ENCODE results near the gene GLIS1. TPM values are rescaled to one million over a fixed set of nuclear protein-coding genes. Genes with fewer than 3 reads are reported as not detected.

GLIS1 gene
- total and polyA plus RNA-seq, 5 donors from 2014 or later, result not detected

DNA sequence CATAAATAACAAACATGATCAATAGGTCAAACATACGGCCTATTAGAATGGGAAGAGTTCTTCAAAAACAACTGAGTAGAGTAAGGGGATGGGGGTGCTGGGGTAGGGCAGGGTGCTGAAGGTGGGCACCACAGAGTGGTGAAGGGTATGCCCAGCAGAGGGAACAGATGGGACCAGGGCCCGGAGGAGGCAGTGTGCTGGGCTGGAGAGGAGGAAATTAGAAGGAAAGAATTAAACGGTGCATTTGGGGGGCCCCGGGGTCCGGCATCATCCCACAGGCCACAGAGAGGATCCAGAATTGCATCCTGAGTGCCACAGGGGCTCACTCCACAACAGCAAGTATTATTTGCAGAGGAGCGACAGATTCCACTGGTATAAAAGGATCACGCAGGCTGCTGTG, 94.5 kb downstream of the GLIS1 start:
- Histone ChIP-seq H3K9me3 (ENCODE audit: control insufficient read depth in 2 of 2, low read length in 2 of 2) (no peaks in the 10 kb centered on the region), H3K27ac (ENCODE audit: insufficient read depth, low read length, poor library complexity, severe bottlenecking) (no peak overlapping the region), H3K4me3 (ENCODE audit: low read depth, low read length) (no peak overlapping the region), H3K27me3 (ENCODE audit: control insufficient read depth, insufficient read depth, low read length) (no peaks in the 10 kb centered on the region), H3K4me1 (ENCODE audit: control insufficient read depth, insufficient read depth, low read length, poor library complexity, severe bottlenecking) (no peaks in the 10 kb centered on the region), H3K36me3 (ENCODE audit: control insufficient read depth, insufficient read depth, low read length) (no peaks in the 10 kb centered on the region)
- Mint-ChIP-seq H3K4me3 (no peak overlapping the region), H3K9me3 (peaks cover 0 to 2% (median 0%) of the 10 kb centered on the region in 7 donors), H3K27me3 (peaks cover 13% of the 10 kb centered on the region), H3K4me1 (no peaks in the 10 kb centered on the region), H3K27ac (no peak overlapping the region), H3K36me3 (no peaks in the 10 kb centered on the region)
- ATAC-seq (ENCODE audit: low read depth in 2 of 2) (no peak), DNase-seq (no peak)

- H3K4me3 ChIP-seq (ENCODE audit: low read depth, low read length), result no peak overlapping the region
- Mint-ChIP-seq H3K27ac (no peak overlapping the region), H3K9me3 (peaks cover 0 to 2% (median 0%) of the 10 kb centered on the region in 7 donors), H3K36me3 (no peaks in the 10 kb centered on the region), H3K27me3 (peaks cover 13% of the 10 kb centered on the region), H3K4me1 (no peaks in the 10 kb centered on the region), H3K4me3 (no peak overlapping the region)
- no peak overlapping the region for H3K27ac ChIP-seq (ENCODE audit: insufficient read depth, low read length, poor library complexity, severe bottlenecking)
- H3K27me3 ChIP-seq (ENCODE audit: control insufficient read depth, insufficient read depth, low read length), result no peaks in the 10 kb centered on the region
- H3K9me3 ChIP-seq (ENCODE audit: control insufficient read depth in 2 of 2, low read length in 2 of 2), result no peaks in the 10 kb centered on the region
- DNase-seq, result no peak
- no peaks in the 10 kb centered on the region for H3K36me3 ChIP-seq (ENCODE audit: control insufficient read depth, insufficient read depth, low read length)
- no peaks in the 10 kb centered on the region for H3K4me1 ChIP-seq (ENCODE audit: control insufficient read depth, insufficient read depth, low read length, poor library complexity, severe bottlenecking)
- ATAC-seq (ENCODE audit: low read depth in 2 of 2), result no peak
Measured at GRCh38 chr1:53643881-53644390, 95.0 kb downstream of the GLIS1 start.

DNA sequence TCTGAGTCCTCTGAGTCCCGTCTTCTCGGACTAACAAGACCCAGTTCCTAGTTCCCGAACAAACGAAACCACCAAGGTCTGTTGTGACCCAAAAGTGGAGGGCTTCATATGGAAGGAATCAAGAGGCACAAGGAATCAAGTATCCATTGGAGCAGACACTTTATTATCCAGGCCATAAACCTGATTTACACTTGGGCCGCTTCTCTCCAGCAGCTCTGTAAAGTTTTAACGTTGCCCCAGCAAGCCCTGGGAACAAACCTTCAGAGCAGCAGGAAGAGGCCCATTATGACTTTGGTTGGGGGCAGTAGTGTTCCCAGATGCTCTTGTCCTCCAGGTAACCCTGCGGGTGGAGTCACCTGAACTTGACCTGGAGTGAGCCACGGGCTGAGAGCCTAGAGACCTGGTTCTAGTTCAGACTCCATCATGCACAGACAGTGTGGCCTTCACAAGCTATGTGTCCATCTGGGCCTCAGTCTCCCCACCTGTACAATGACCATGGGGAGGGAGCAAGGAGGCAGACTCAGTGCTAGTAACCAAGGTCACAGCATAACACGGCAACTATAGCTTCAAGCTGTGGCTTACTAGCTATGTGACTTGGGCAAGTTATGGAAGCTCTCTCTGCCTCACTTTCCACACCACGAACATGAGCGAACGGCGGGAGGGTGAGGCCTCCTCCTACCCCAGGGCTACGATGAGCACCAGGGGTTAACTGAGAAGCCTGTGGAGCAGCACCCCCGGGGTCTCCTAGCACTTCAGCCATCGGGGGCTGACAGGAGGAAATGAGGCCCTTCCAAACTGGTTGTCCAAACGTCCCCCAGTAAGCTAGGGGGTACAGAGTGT, 95.7 kb downstream of the GLIS1 start:
- Mint-ChIP-seq H3K9me3 (peaks cover 0 to 2% (median 0%) of the 10 kb centered on the region in 7 donors), H3K27ac (no peak overlapping the region), H3K4me3 (no peak overlapping the region), H3K4me1 (no peaks in the 10 kb centered on the region), H3K27me3 (peaks cover 9% of the 10 kb centered on the region), H3K36me3 (no peaks in the 10 kb centered on the region)
- Histone ChIP-seq H3K27me3 (ENCODE audit: control insufficient read depth, insufficient read depth, low read length) (no peaks in the 10 kb centered on the region), H3K4me3 (ENCODE audit: low read depth, low read length) (no peak overlapping the region), H3K4me1 (ENCODE audit: control insufficient read depth, insufficient read depth, low read length, poor library complexity, severe bottlenecking) (no peaks in the 10 kb centered on the region), H3K36me3 (ENCODE audit: control insufficient read depth, insufficient read depth, low read length) (no peaks in the 10 kb centered on the region), H3K27ac (ENCODE audit: insufficient read depth, low read length, poor library complexity, severe bottlenecking) (no peak overlapping the region), H3K9me3 (ENCODE audit: control insufficient read depth in 2 of 2, low read length in 2 of 2) (no peaks in the 10 kb centered on the region)
- DNase-seq, result no peak
- no peak for ATAC-seq (ENCODE audit: low read depth in 2 of 2)

DNA sequence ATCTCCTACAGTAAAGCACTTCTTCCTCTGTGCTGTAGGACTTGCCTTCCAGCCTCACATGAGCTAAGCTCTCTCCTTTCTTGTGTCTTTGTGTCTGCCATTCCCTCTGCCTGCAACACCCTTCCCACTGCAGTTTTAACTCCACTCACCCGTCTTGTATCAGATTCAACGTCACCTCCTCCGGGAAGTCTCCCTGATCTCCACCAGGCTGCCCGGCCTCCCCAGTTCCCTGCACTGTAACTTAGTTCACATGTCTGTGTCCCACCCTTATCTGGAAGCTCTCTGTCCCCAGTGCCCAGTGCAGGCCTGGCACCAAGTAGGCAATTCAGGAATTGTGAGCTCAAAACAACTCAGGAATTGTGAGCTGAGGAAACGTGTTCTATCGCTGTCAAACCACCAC, 96.4 kb downstream of the GLIS1 start:
- H3K4me3 ChIP-seq (ENCODE audit: low read depth, low read length), result no peak overlapping the region
- DNase-seq, result no peak
- no peak overlapping the region for H3K27ac ChIP-seq (ENCODE audit: insufficient read depth, low read length, poor library complexity, severe bottlenecking)
- no peaks in the 10 kb centered on the region for H3K36me3 Mint-ChIP-seq
- no peaks in the 10 kb centered on the region for H3K27me3 ChIP-seq (ENCODE audit: control insufficient read depth, insufficient read depth, low read length)
- H3K4me1 Mint-ChIP-seq, result no peaks in the 10 kb centered on the region
- no peaks in the 10 kb centered on the region for H3K9me3 ChIP-seq (ENCODE audit: control insufficient read depth in 2 of 2, low read length in 2 of 2)
- no peaks in the 10 kb centered on the region for H3K36me3 ChIP-seq (ENCODE audit: control insufficient read depth, insufficient read depth, low read length)
- H3K27ac Mint-ChIP-seq, result no peak overlapping the region
- no peak for ATAC-seq (ENCODE audit: low read depth in 2 of 2)
- no peaks in the 10 kb centered on the region for H3K4me1 ChIP-seq (ENCODE audit: control insufficient read depth, insufficient read depth, low read length, poor library complexity, severe bottlenecking)
- H3K27me3 Mint-ChIP-seq, result peaks cover 8% of the 10 kb centered on the region
- H3K4me3 Mint-ChIP-seq, result no peak overlapping the region
- H3K9me3 Mint-ChIP-seq, result peaks cover 0 to 2% (median 0%) of the 10 kb centered on the region in 7 donors

- ATAC-seq (ENCODE audit: low read depth in 2 of 2) (no peak), DNase-seq (no peak)
- Histone ChIP-seq H3K27ac (ENCODE audit: insufficient read depth, low read length, poor library complexity, severe bottlenecking) (no peak overlapping the region), H3K36me3 (ENCODE audit: control insufficient read depth, insufficient read depth, low read length) (no peaks in the 10 kb centered on the region), H3K9me3 (ENCODE audit: control insufficient read depth in 2 of 2, low read length in 2 of 2) (no peaks in the 10 kb centered on the region), H3K4me3 (ENCODE audit: low read depth, low read length) (no peak overlapping the region), H3K27me3 (ENCODE audit: control insufficient read depth, insufficient read depth, low read length) (no peaks in the 10 kb centered on the region), H3K4me1 (ENCODE audit: control insufficient read depth, insufficient read depth, low read length, poor library complexity, severe bottlenecking) (no peaks in the 10 kb centered on the region)
- Mint-ChIP-seq H3K27me3 (peaks cover 5% of the 10 kb centered on the region), H3K4me3 (no peak overlapping the region), H3K36me3 (no peaks in the 10 kb centered on the region), H3K4me1 (no peaks in the 10 kb centered on the region), H3K9me3 (peaks cover 0 to 2% (median 0%) of the 10 kb centered on the region in 7 donors), H3K27ac (no peak overlapping the region)
Measured at GRCh38 chr1:53642215-53642555, 96.8 kb downstream of the GLIS1 start.

DNA sequence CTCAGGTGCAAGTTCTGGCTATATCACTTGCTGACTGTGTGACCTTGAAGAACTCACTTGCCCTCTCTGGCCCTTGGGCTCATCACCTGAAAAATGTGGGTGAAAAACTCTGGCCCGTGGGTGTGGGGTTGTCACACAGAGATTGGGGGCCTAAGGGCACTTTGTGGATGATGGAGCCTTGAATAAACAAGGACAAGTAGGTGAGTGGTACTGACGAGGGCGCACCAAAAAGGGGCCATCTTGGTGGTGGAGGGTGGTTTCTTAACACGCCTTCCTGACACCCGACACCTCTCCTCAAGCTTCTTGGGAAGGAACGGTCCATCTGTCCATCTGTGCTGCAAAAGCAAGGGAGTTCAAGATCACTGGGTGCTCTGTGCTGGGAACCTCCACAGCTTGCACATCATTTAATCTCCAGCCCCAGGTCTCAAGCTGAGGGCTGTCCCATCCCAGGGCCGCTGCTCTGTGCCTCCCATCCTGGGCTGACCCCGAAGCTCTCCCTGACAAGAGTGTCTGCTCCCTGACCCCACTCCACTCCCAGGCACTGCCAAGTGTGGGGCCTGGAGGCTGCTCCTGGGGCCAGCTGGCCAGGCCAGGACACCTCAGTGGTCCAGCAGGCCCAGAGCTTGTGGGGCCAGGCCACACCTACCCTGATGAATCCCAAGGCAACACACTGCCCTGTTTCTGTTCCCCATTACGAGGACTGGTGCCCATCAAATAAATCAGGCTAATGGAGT, 97.3 kb downstream of the GLIS1 start:
- no peak overlapping the region for H3K27ac Mint-ChIP-seq

GRCh38 chr1:53640701-53641075, 98.3 kb downstream of the GLIS1 start:
- Mint-ChIP-seq H3K27ac (no peak overlapping the region), H3K4me3 (no peak overlapping the region), H3K9me3 (peaks cover 0 to 2% (median 0%) of the 10 kb centered on the region in 7 donors), H3K36me3 (no peaks in the 10 kb centered on the region), H3K27me3 (no peaks in the 10 kb centered on the region), H3K4me1 (no peaks in the 10 kb centered on the region)
- Histone ChIP-seq H3K27me3 (ENCODE audit: control insufficient read depth, insufficient read depth, low read length) (no peaks in the 10 kb centered on the region), H3K27ac (ENCODE audit: insufficient read depth, low read length, poor library complexity, severe bottlenecking) (no peak overlapping the region), H3K36me3 (ENCODE audit: control insufficient read depth, insufficient read depth, low read length) (no peaks in the 10 kb centered on the region), H3K4me3 (ENCODE audit: low read depth, low read length) (no peak overlapping the region), H3K9me3 (ENCODE audit: control insufficient read depth in 2 of 2, low read length in 2 of 2) (no peaks in the 10 kb centered on the region), H3K4me1 (ENCODE audit: control insufficient read depth, insufficient read depth, low read length, poor library complexity, severe bottlenecking) (no peaks in the 10 kb centered on the region)
- DNase-seq (no peak), ATAC-seq (ENCODE audit: low read depth in 2 of 2) (no peak)

More for the DNA sequence above, 97.3 kb downstream of the GLIS1 start:
- DNase-seq (no peak), ATAC-seq (ENCODE audit: low read depth in 2 of 2) (no peak)
- Mint-ChIP-seq H3K4me3 (no peak overlapping the region), H3K9me3 (peaks cover 0 to 2% (median 0%) of the 10 kb centered on the region in 7 donors), H3K27me3 (peaks cover 4% of the 10 kb centered on the region), H3K4me1 (no peaks in the 10 kb centered on the region), H3K36me3 (no peaks in the 10 kb centered on the region)
- H3K9me3 ChIP-seq (ENCODE audit: control insufficient read depth in 2 of 2, low read length in 2 of 2), result no peaks in the 10 kb centered on the region
- H3K4me1 ChIP-seq (ENCODE audit: control insufficient read depth, insufficient read depth, low read length, poor library complexity, severe bottlenecking), result no peaks in the 10 kb centered on the region
- H3K27me3 ChIP-seq (ENCODE audit: control insufficient read depth, insufficient read depth, low read length), result no peaks in the 10 kb centered on the region
- no peak overlapping the region for H3K4me3 ChIP-seq (ENCODE audit: low read depth, low read length)
- H3K27ac ChIP-seq (ENCODE audit: insufficient read depth, low read length, poor library complexity, severe bottlenecking), result no peak overlapping the region
- no peaks in the 10 kb centered on the region for H3K36me3 ChIP-seq (ENCODE audit: control insufficient read depth, insufficient read depth, low read length)
